K562 (cell line): ENCODE results near the gene SLAMF8. TPM values are rescaled to one million over a fixed set of nuclear protein-coding genes. Genes with fewer than 3 reads are reported as not detected.

Experiments
- ELF1 ChIP-seq: fragments of 200-800 bp; sonication (Bioruptor generic); IDR thresholded peaks from 2 replicates; pipeline ENCODE4 v1.6.1; 2016; ENCODE audit warnings: missing genetic modification characterization, missing compliant biosample characterization
- NFIC ChIP-seq: fragments of 450-650 bp; IDR thresholded peaks from 2 replicates; pipeline ENCODE4 v1.6.1; 2017; ENCODE audit warnings: mild to moderate bottlenecking, inconsistent platforms
- TARDBP ChIP-seq: fragments of 450-650 bp; IDR thresholded peaks from 2 replicates; pipeline ENCODE4 v1.6.1; 2016
- polyA plus RNA-seq, 8 experiments: library from polyadenylated mRNA; depleted of rRNA in 4 of 8; stranded (reverse) in 5 of 8; unstranded in 3 of 8; fragments of >200 nt; fragmentation: Nextera tagmentation in 2 of 8; fragmentation: Illumina TruSeq in 1 of 8; extraction: Ambion mirVana in 2 of 8; extraction: Trizol in 1 of 8; gene quantifications; 2 replicates each; pipeline versions ENCODE4 v1.2.1 to v1.2.3, GENCODE V29; 2011 to 2014; ENCODE audit warnings: inconsistent platforms in 1 of 8, missing spikeins in 1 of 8
- total RNA-seq, 7 experiments: library from RNA; depleted of rRNA in 6 of 7; stranded (reverse); fragments of >200 nt in 6 of 7; fragmentation: Illumina TruSeq in 2 of 7; extraction: Trizol in 2 of 7; gene quantifications; 2 replicates each; pipeline versions ENCODE4 v1.2.1 to v1.2.3, GENCODE V29; 2011 to 2021; ENCODE audit warnings: low replicate concordance in 1 of 7
- TF ChIP-seq, protein P1 (sequence below): fragments of 450-650 bp; IDR thresholded peaks from 2 replicates; pipeline ENCODE4 v1.6.1; 2016; ENCODE audit warnings: low read depth

The SLAMF8 gene
- total and polyA plus RNA-seq, 9 of the 15 experiments (the other 6 are each of a cell fraction or from before 2014, with no cell fraction given) = not detected

DNA sequence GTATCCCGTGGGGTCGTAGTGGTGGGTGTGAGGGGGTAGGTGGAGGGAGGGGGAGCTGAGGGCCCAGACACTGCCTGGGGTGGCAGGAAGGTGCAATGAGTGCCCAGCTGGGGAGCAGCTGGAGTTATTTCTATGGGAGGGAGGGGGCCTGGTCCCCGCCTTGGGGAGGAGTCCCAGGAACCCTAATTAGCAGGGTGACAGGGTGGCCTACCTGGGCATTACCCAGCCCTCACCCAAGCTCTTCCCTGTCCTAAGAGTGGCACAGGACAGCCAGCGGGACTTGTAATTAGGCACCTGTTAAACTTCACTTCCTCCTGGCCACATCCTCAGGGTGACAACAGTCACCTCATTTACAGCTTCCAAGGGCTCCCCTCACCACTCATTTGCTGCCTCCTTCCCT, 35.9 kb downstream of the SLAMF8 start, which contains the start of gene VSIG8 (continued):
- TF ChIP-seq, protein P1, sequence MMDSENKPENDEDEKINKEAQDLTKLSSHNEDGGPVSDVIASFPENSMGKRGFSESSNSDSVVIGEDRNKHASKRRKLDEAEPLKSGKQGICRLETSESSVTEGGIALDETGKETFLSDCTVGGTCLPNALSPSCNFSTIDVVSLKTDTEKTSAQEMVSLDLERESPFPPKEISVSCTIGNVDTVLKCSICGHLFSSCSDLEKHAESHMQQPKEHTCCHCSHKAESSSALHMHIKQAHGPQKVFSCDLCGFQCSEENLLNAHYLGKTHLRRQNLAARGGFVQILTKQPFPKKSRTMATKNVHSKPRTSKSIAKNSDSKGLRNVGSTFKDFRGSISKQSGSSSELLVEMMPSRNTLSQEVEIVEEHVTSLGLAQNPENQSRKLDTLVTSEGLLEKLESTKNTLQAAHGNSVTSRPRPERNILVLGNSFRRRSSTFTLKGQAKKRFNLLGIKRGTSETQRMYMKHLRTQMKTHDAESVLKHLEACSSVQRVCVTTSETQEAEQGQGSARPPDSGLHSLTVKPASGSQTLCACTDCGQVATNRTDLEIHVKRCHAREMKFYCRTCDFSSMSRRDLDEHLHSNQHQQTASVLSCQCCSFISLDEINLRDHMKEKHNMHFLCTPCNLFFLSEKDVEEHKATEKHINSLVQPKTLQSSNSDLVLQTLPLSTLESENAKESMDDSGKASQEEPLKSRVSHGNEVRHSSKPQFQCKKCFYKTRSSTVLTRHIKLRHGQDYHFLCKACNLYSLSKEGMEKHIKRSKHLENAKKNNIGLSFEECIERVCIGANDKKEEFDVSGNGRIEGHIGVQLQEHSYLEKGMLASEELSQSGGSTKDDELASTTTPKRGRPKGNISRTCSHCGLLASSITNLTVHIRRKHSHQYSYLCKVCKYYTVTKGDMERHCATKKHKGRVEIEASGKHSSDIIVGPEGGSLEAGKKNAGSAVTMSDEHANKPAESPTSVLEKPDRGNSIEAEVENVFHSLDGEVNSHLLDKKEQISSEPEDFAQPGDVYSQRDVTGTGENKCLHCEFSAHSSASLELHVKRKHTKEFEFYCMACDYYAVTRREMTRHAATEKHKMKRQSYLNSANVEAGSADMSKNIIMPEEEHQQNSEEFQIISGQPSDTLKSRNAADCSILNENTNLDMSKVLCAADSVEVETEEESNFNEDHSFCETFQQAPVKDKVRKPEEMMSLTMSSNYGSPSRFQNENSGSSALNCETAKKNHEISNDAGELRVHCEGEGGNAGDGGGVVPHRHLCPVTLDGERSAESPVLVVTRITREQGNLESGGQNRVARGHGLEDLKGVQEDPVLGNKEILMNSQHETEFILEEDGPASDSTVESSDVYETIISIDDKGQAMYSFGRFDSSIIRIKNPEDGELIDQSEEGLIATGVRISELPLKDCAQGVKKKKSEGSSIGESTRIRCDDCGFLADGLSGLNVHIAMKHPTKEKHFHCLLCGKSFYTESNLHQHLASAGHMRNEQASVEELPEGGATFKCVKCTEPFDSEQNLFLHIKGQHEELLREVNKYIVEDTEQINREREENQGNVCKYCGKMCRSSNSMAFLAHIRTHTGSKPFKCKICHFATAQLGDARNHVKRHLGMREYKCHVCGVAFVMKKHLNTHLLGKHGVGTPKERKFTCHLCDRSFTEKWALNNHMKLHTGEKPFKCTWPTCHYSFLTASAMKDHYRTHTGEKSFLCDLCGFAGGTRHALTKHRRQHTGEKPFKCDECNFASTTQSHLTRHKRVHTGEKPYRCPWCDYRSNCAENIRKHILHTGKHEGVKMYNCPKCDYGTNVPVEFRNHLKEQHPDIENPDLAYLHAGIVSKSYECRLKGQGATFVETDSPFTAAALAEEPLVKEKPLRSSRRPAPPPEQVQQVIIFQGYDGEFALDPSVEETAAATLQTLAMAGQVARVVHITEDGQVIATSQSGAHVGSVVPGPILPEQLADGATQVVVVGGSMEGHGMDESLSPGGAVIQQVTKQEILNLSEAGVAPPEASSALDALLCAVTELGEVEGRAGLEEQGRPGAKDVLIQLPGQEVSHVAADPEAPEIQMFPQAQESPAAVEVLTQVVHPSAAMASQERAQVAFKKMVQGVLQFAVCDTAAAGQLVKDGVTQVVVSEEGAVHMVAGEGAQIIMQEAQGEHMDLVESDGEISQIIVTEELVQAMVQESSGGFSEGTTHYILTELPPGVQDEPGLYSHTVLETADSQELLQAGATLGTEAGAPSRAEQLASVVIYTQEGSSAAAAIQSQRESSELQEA = no peak
- TF ChIP-seq TARDBP = no peak
- no peak for TF ChIP-seq NFIC
- no peak for TF ChIP-seq ELF1 (tag)
